GM12865 (cell line): ENCODE measurements around the gene ACOXL.
A peak's percentile ranks its signal among the peaks of the same experiment; 100 is the strongest.
"Not testable (repeated sequence)": the region's sequence is repeated elsewhere in the genome, so short reads cannot be mapped to it uniquely, and the experiment has no call there.

Source experiments
- DNase-seq: peaks from one replicate; pipeline ENCODE4 v3.0.0; 2010; ENCODE audit warnings: low read depth
- H3K4me3 ChIP-seq: 2 replicates; pipeline ENCODE4 v1.5.1; 2011; ENCODE audit warnings: mild to moderate bottlenecking, low read depth, low read length, control low read depth
- TF ChIP-seq, protein P1 (sequence below): IDR thresholded peaks from 2 replicates; pipeline ENCODE4 v1.5.1; 2011; ENCODE audit warnings: low read length, control low read depth, low read depth, inconsistent platforms; ENCODE audit not compliant: insufficient read depth; ENCODE audit errors: missing control alignments

The ACOXL gene

DNA sequence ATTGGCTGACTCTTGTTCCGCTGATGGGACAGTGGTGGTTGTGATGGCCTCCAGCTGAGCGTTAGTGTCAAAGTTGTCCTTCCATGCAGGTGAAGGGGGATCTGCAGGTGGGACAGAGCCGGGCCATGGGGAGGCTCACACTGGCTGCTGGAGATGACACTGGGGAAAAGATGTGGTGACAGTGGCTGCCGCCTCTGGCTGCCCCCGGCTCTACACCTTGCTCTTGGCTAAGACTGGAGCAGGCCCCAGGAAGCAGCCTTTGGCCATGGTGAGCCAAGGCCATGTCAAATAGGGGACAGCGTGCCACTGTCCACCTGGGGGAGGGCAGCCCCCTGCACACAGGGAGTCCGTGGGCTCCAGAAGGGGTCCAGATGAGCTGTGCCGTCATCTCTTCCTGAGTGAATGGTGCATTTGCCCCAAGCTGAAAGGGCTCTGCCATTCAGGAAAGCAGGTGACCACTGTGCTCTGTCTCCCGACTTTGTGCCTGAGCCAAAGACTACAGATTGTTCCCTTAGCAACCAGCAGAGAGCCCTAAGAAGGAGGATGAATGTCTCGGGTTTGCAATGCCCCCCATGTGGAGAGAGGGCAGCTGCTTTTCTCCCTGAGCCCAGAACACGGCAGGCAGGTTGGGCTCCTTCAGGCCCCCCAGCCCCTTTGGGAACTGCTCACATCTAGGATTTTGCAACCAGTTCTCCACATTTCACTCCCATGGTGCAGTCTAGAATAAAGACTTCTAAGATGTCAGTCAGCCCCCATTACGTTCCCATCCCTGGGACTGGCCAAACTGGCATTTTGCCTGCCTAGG, 309.2 kb downstream of the ACOXL start:
- no peak for DNase-seq
- TF ChIP-seq, protein P1, sequence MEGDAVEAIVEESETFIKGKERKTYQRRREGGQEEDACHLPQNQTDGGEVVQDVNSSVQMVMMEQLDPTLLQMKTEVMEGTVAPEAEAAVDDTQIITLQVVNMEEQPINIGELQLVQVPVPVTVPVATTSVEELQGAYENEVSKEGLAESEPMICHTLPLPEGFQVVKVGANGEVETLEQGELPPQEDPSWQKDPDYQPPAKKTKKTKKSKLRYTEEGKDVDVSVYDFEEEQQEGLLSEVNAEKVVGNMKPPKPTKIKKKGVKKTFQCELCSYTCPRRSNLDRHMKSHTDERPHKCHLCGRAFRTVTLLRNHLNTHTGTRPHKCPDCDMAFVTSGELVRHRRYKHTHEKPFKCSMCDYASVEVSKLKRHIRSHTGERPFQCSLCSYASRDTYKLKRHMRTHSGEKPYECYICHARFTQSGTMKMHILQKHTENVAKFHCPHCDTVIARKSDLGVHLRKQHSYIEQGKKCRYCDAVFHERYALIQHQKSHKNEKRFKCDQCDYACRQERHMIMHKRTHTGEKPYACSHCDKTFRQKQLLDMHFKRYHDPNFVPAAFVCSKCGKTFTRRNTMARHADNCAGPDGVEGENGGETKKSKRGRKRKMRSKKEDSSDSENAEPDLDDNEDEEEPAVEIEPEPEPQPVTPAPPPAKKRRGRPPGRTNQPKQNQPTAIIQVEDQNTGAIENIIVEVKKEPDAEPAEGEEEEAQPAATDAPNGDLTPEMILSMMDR = no peak
- no peak overlapping the region for H3K4me3 ChIP-seq

DNA sequence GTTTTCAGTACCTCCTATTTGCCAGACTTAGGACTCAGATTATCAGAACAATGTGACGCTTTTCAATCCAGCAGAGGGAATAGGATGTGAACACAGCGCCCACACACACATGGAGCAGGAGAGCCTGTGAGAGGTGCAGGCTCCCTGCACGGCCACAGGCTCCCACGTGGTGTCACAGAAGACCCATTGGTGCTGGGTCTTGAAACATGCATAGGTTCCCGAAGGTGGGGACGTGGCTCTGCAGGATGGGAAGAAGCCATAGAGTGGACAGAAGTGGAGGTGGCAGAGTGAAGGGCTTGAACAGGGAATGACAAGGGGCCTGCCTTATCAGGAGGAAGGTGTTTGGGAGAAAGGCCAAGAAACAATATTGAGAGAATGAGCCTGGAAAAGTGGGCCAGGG, 309.9 kb downstream of the ACOXL start:
- TF ChIP-seq, protein P1 = no peak
- H3K4me3 ChIP-seq = no peak overlapping the region
- DNase-seq = no peak

DNA sequence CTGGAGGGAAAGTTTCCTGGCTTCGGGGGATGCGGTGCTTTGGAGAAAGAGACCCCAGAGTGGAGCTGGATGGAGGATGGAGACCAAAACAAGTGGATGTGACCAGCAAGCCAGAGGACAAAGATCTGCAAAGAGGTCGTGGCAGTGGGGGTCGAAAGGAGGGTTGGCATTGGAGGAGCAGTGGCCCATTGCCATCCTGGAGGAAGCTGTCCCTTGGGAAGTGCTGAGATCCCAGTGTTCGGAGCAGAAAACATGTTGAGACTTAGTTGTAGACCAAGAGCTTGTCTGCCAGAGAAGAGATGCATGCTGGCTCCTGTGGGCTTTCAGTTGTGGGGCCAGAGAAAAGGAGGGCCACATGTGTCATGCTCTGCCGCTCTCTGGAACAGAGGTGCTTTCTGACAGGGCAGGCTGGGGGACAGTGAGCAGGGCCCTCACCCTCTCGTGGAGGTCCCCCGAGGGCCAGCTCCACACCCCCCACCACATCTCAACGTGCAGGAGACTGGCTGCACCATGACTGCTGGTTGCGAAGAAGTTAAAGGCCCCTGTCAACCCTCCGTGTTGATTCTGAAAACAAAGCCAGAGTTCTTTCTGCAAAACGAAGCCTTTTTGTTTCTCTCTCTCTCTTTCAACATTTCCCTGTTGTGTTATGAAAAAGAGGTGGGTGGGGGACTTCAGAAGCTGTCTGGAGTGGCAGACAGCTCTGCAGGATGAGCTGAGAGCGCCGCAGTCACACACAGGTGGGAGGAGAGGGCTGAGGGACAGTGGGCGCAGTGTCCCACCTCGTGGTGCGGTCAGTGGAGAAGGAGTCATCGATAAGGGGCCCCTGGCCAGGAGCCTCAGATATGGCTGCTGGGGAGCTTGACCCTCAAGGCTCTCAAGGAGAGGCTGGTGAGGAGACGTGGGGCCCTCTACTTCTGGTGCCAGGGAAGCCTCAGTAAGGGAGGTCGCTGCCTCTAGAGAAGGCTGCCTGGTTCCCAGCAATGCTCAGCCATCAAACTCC, 310.7 kb downstream of the ACOXL start:
- no peak overlapping the region for H3K4me3 ChIP-seq
- TF ChIP-seq, protein P1 = no peak
- DNase-seq = peak; percentile 51

DNA sequence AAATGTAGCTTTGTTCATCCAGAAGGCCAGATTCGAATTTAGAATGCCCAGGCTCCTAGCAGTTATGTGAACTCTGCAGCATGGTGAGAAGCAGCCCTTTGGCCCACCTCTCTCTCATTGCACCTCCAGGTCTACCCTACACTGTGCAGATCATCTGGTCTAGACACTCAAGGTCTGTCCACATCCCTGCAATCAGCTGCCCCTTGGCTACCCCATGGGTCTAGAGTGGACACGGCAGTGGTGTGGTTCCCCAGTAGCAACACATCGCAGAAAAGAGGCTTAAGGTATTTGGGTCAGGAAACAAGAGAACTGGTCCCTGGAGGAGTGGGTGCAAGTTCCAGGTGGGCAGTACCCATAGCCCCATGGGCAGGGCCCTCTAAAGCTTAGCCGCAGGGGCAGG, 311.7 kb downstream of the ACOXL start:
- no peak for DNase-seq
- H3K4me3 ChIP-seq = no peak overlapping the region
- TF ChIP-seq, protein P1 = no peak

DNA sequence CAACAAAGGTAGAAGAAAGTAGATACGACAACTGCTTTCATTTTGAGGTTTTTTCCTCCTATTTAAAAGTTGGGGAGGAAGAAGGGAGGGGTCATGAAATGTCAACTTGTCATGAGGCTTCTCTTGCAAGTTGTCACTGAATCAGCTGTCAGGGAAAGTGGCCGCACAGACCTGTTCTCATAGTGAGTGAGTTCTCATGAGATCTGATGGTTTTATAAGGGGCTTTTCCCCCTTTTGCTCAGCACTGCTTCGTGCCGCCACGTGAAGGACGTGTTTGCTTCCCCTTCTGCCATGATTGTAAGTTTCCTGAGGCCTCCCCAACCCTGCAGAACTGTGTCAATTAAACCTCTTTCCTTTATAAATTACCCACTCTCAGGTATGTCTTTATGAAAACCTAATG, 312.9 kb downstream of the ACOXL start:
- not testable (repeated sequence) for H3K4me3 ChIP-seq
- DNase-seq = peak; percentile 54

DNA sequence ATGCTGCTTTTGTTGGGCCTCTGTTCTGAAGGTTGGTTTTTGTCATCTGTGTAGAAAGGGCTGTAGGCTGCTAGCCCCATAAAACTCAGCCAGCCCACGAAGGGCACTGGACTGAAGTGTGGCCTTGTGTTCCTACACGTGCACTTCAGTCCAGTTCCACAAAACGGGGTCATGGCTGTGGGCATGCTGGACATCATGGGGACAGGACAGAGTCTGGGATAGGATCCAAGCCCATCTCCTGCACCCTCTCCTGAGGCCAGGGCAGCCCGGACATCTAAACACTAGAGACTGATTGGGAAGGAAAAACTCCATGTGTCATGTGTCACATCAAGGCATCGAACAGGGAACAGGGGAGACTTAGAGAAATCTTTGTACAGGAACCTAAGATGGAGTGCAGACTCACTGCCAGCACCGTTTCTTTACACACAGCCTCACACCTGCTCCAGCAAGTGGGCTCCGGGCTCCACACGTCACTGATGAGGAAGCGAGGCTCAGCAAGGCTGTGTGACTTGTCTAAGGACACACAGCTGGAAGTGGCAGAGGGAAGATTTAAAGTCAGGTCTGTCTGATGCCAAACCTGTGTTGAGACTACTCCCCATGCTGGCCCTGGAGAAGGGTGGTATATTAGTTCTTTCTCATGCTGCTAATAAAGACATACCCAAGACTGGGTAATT, 313.5 kb downstream of the ACOXL start:
- DNase-seq = no peak
- TF ChIP-seq, protein P1 = no peak
- no peak overlapping the region for H3K4me3 ChIP-seq

DNA sequence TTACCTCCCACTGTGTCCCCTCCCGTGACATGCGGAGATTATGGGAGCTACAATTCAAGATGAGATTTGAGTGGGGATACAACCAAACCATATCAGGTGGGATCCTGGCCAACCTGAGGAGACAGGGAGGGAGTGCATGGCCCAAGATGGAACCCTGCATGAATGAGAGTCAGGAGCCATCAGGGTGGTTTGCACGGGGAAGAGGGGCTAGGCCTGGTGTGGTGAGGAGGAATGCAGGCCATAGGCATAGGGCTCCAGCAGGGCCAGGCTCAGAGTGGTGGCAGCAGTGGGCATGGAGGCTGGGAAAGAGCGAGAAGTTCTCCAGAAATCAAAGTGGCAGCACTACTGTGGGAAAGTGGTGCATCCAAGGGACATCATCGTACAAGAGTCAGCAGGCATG, 314.3 kb downstream of the ACOXL start:
- TF ChIP-seq, protein P1 = no peak
- no peak for DNase-seq
- H3K4me3 ChIP-seq = no peak overlapping the region
